AG04449 (cell line): ENCODE results near the gene GALNT5.

Experiments
- CTCF ChIA-PET: fragments of 350-600 bp; formaldehyde crosslinking; extraction: SDS; loops from one replicate; lab custom pipeline; 2021; ENCODE audit warnings: antibody characterized with exemption; lab: Yijun Ruan, JAX
- POLR2A ChIA-PET: fragments of 400-600, 350-600 bp; formaldehyde crosslinking; extraction: SDS; loops from one replicate; lab custom pipeline; 2020; ENCODE audit warnings: antibody characterized with exemption, inconsistent platforms; lab: Yijun Ruan, JAX
- DNase-seq: peaks from one replicate; pipeline ENCODE4 v3.0.0-alpha.2; 2010; ENCODE audit warnings: low read depth, low spot score
- H3K4me3 ChIP-seq: 2 replicates; pipeline ENCODE4 v1.5.1; 2011; ENCODE audit warnings: low read depth, mild to moderate bottlenecking, control low read depth, low read length
- CTCF ChIP-seq: IDR thresholded peaks from one replicate; pipeline ENCODE4 v1.5.1; 2011; ENCODE audit warnings: mild to moderate bottlenecking, moderate library complexity, low read length, control low read depth, inconsistent platforms; ENCODE audit not compliant: insufficient read depth; ENCODE audit errors: missing control alignments

The GALNT5 gene

GRCh38 chr2:157345647-157346389, 88.3 kb downstream of the GALNT5 start:
- POLR2A ChIA-PET, result no interaction called here
- no peak overlapping the region for H3K4me3 ChIP-seq
- DNase-seq, result no peak
- no peak for TF ChIP-seq CTCF
- CTCF ChIA-PET, result interaction anchor here (1.0 to 5.0 kb wide), 3 partner anchors 9 to 21 kb away, joined by 4 to 56 read pairs (median 24); no protein-coding TSS in a partner anchor

GRCh38 chr2:157348291-157348921, 90.9 kb downstream of the GALNT5 start:
- ChIA-PET CTCF (interaction anchor here (1.9 to 5.0 kb wide), 3 partner anchors 12 to 20 kb away, joined by 7 to 56 read pairs (median 24); no protein-coding TSS in a partner anchor), POLR2A (no interaction called here)
- DNase-seq, result no peak
- H3K4me3 ChIP-seq, result no peak overlapping the region
- TF ChIP-seq CTCF, result no peak

GRCh38 chr2:157349949-157350515, 92.5 kb downstream of the GALNT5 start:
- CTCF ChIA-PET, result interaction anchor here (0.9 to 2.2 kb wide), 6 partner anchors 14 to 47 kb away, joined by 3 to 24 read pairs (median 6); no protein-coding TSS in a partner anchor
- DNase-seq, result no peak
- POLR2A ChIA-PET, result no interaction called here

GRCh38 chr2:157355618-157356017, 98.1 kb downstream of the GALNT5 start:
- DNase-seq, result no peak
- ChIA-PET POLR2A (no interaction called here), CTCF (interaction anchor here (1.8 kb wide), 1 partner anchor 19 kb away, joined by 11 read pairs; no protein-coding TSS in a partner anchor)
- no peak overlapping the region for H3K4me3 ChIP-seq
- TF ChIP-seq CTCF, result no peak

More at GRCh38 chr2:157349949-157350515, 92.5 kb downstream of the GALNT5 start:
- no peak overlapping the region for H3K4me3 ChIP-seq
- TF ChIP-seq CTCF, result no peak

GRCh38 chr2:157359628-157360027, 102.1 kb downstream of the GALNT5 start:
- POLR2A ChIA-PET, result no interaction called here
- CTCF ChIA-PET, result interaction anchor here (1.6 kb wide), 1 partner anchor 32 kb away, joined by 4 read pairs; no protein-coding TSS in a partner anchor
- DNase-seq, result no peak
- TF ChIP-seq CTCF, result no peak
- no peak overlapping the region for H3K4me3 ChIP-seq

- no peak for DNase-seq
- CTCF ChIA-PET, result no interaction called here
- no peak overlapping the region for H3K4me3 ChIP-seq
- POLR2A ChIA-PET, result no interaction called here
- TF ChIP-seq CTCF, result no peak
Measured at GRCh38 chr2:157361526-157361925, 104.0 kb downstream of the GALNT5 start.
